ENCODE measurements around the gene ELOB.

The ELOB gene

DNA sequence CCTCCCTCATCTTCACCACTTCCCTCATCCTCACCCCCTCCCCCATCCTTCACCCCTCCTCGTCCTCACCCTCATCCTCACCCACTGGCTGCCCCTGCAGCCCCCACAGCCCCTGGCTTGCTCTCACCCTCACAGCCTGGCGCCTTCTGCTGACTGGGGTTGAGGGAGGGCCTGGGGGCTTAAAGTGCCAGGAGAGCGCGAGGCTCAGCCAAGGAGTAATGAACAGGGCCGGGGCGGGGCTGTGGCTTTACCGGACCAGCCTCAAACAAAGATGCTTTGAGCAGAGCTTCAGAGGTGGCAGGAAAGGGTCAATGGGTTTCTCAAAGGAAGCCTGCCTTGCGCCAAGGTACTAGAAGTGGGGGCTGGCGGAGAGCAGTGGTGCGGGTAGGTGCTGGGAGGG is 10.3 kb upstream of the ELOB start, which contains the start of gene PRSS33:
PRSS33 (minus strand) TSS at position 155 of the 400 bp plus-strand sequence. CDS start 1,013 bp downstream, outside the sequence.
- FAIRE-seq, result no peak
- DNase-seq (ENCODE audit: insufficient read length), result no peak
- TF ChIP-seq POLR2AphosphoS5 (IDR thresholded peaks at IDR 0.05; ENCODE audit: low read depth, low read length), result no peak
- no peak for TF ChIP-seq POLR2A (IDR thresholded peaks at IDR 0.05; ENCODE audit: low read depth, low read length)
- TF ChIP-seq TAF1 (IDR thresholded peaks at IDR 0.05; ENCODE audit: borderline replicate concordance, low read depth, low read length), result no peak

DNA sequence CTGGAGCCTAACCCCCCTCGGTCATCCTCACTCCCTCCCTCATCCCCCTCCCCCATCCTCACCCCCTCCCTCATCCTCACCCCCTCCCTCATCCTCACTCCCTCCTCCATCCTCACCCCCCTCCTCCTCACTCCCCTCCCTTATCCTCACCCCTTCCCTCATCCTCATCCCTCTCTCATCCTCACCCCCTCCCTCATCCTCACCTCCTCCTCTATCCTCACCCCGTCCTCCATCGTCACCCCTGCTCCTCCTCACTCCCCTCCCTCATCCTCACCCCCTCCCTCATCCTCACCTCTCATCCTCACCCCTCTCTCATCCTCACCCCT is 9.7 kb upstream of the ELOB start:
- DNase-seq (ENCODE audit: insufficient read length) (no peak), FAIRE-seq (no peak)
- TF ChIP-seq POLR2AphosphoS5 (IDR thresholded peaks at IDR 0.05; ENCODE audit: low read depth, low read length) (no peak), TAF1 (IDR thresholded peaks at IDR 0.05; ENCODE audit: borderline replicate concordance, low read depth, low read length) (no peak), POLR2A (IDR thresholded peaks at IDR 0.05; ENCODE audit: low read depth, low read length) (no peak)

DNA sequence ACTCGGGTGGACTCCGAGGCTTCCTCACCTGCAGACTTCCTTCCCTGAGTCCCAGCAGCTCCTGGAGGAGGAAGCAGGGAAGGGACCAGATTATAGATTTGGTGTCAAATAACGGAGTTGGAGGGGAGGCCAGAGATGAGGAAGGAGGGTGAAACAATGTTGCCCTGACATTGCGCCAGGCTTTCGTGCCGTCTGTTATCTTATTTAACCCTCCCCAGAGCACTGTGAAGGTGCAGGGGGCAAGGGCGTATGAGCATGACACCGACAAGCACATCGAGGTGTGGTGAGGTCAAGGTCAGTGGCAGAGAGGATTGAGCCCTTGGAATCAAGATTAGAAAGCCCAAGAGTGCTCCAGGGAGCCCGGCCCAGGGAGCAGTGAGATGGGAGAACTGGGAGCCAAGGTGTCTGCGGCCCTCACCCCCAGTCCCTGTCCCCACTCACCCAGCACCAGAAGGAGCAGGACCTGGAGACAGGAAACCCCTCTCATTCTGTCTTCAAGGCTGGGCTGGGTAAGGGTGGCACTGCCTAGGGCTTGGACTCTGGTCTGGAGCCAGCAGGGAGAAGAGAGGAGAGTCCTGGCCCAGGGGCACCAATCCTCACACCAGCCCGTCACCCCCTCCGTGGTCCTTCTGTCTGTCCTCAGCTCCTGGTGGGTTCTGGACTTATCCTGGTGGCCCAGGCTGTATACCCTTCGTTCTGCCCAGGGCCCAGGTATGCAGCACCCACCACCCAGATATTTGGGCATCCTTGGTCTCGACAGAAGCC is 9.2 kb upstream of the ELOB start:
- TF ChIP-seq POLR2AphosphoS5 (IDR thresholded peaks at IDR 0.05; ENCODE audit: low read depth, low read length) (no peak), TAF1 (IDR thresholded peaks at IDR 0.05; ENCODE audit: borderline replicate concordance, low read depth, low read length) (no peak), POLR2A (IDR thresholded peaks at IDR 0.05; ENCODE audit: low read depth, low read length) (no peak)
- no peak for FAIRE-seq
- DNase-seq (ENCODE audit: insufficient read length), result no peak

DNA sequence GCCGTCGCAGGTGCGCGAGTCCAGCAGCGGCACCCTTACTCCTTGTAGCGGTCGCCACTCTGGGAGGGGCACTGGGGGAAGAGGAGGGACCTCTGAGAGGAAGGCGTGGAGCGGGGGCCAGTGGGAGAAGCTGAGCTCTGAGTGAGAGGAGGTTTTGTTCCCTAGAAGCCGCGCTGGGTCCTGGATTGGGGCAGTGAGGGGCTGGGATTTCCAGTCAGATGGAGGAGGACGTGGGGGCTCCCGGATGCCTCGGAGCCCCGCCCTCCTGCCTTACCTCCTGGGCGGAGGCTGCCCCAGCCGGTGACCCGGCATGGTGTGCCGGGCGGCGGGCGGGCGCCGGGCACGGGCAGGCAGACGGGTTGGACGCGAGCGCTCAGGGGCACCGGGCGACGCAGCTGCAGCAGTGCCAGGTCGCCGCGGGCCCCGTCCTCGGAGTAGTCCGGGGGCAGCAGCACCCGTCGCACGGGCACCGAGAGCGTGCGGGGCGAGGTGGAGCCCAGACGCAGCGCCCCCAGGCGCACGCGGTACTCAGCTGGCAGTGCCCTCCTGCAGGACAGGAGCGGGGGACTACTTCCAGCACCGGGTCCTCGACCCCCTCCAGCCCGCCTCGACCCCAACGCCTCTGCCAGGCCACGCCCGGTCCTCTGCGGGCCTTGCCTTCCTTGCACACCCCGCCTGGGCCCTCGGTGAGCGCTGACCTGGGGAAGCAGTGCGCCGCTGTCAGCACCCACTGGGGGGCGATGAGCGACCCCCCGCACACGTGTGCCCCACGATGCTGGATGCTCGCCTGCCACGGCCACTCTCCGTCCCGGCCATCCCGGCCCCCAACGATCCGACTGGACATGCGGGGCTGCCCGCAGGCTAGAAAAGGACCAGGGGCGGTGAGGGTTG is 8.3 kb upstream of the ELOB start:
- TF ChIP-seq POLR2AphosphoS5 (IDR thresholded peaks at IDR 0.05; ENCODE audit: low read depth, low read length) (no peak), TAF1 (IDR thresholded peaks at IDR 0.05; ENCODE audit: borderline replicate concordance, low read depth, low read length) (no peak), POLR2A (IDR thresholded peaks at IDR 0.05; ENCODE audit: low read depth, low read length) (no peak)
- DNase-seq (ENCODE audit: insufficient read length) (no peak), FAIRE-seq (no peak)

DNA sequence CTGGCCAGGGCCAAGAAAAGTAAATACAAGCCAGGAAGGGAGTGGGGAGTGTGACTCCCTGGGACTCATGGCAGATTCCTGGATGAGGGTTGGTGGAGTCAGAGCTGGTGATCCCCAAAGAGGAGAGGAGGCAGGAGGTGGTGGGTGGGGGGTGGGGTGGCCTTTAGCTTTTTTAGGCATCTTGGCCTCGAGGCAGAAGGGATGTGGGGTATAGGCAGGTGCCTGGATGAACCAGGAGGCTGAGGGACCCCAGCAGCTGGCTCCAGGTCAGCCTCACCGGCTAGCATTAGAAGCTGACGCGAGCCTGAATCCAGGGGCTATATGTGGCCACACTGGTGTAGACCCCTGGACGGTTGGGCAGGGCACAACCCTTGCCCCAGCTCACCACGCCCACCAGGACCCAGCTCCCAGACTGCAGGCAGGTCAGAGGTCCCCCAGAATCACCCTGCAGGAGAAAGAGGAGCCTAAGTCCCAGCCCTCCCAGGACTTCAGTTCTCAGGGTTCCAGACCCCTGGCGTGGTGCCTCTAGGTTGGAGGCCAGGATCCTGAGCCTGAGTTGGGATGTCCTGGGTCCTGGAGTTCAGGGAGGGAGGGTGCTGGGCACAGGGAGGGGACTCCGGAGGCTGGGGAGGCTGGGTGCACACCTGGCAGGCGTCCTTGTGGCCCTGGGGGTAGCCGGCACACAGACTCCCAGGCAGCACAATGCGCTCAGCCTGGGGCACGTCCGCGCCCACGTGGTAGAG is 7.4 kb upstream of the ELOB start:
- no peak for FAIRE-seq
- DNase-seq (ENCODE audit: insufficient read length), result no peak
- TF ChIP-seq POLR2A (IDR thresholded peaks at IDR 0.05; ENCODE audit: low read depth, low read length), result no peak
- TF ChIP-seq TAF1 (IDR thresholded peaks at IDR 0.05; ENCODE audit: borderline replicate concordance, low read depth, low read length), result no peak

DNA sequence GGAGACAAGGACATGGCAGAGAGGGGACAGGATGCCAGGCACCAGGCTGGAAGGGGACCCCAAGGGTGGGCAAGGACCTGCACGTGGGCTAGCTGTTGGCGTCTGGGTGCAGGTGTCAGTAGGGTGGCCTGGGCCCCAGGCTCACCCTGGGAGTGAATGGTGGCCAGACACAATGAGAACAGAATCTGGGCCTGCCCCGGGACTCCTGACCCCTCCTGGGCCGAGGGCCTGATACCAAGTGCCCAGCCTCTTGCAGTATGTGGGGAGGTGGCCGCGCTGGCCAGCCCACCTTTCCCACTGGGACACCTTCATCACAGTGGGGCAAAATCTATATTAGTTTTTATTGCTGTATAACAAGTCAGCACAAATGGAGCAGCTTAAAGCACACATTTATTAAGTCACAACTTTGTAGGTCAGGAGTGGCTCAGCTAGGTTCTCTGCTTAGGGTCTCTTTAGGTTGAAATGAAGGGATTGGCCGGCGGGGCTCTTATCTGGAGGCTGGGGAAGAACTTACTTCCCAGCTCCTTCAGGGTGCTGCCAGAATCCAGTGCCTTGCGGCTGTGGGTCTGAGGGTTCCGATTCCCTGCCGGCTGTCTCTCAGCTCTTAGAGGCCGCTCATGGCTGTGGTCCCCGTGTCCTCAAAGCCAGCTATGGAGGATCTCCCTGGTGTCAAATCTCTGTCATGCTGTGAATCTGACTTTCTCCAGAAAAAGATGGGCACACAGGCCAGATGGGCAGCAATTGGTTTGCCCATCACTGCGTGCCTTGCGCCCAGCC is 6.7 kb upstream of the ELOB start:
- TF ChIP-seq POLR2A (IDR thresholded peaks at IDR 0.05; ENCODE audit: low read depth, low read length), result no peak
- TF ChIP-seq TAF1 (IDR thresholded peaks at IDR 0.05; ENCODE audit: borderline replicate concordance, low read depth, low read length), result no peak
- TF ChIP-seq POLR2AphosphoS5 (IDR thresholded peaks at IDR 0.05; ENCODE audit: low read depth, low read length), result no peak
- FAIRE-seq (no peak), DNase-seq (ENCODE audit: insufficient read length) (no peak)

DNA sequence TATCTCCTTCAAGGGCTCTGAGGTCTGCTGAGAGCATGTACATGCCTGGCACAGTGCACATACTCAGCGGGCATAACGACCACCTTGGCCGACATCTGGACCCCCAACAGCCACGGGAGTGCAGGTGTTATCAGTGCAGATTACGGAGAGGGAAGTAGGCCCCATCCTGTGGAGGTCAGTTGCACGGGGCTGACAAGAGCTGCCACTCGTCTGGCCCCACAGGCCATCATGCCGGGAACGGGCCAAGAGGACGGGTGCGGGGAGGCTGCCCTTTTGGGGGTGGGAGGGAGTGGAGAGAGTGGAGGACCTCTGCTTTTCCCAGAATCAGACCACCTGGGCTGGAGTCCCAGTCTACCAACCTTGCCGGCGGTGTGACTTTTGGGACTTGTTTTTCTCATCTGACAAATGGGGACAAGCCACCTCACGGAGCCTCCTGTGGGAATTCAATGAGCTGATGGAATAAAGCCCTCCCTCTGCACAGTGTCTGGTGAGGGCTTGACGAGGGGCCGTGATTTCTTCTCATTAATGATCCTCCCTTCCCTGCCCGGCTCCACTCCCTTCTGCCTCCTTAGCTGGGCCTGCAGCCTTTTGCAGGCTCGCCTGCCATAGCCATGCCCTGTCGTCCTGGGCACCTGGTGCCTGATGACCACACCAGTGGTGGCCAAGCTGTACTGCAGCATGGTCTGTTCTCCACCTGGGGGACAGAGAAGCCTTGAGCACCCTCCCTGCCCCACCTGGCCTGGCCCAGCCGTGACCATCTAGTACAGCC is 5.7 kb upstream of the ELOB start:
- no peak for TF ChIP-seq POLR2AphosphoS5 (IDR thresholded peaks at IDR 0.05; ENCODE audit: low read depth, low read length)
- DNase-seq (ENCODE audit: insufficient read length), result no peak
- no peak for FAIRE-seq

DNA sequence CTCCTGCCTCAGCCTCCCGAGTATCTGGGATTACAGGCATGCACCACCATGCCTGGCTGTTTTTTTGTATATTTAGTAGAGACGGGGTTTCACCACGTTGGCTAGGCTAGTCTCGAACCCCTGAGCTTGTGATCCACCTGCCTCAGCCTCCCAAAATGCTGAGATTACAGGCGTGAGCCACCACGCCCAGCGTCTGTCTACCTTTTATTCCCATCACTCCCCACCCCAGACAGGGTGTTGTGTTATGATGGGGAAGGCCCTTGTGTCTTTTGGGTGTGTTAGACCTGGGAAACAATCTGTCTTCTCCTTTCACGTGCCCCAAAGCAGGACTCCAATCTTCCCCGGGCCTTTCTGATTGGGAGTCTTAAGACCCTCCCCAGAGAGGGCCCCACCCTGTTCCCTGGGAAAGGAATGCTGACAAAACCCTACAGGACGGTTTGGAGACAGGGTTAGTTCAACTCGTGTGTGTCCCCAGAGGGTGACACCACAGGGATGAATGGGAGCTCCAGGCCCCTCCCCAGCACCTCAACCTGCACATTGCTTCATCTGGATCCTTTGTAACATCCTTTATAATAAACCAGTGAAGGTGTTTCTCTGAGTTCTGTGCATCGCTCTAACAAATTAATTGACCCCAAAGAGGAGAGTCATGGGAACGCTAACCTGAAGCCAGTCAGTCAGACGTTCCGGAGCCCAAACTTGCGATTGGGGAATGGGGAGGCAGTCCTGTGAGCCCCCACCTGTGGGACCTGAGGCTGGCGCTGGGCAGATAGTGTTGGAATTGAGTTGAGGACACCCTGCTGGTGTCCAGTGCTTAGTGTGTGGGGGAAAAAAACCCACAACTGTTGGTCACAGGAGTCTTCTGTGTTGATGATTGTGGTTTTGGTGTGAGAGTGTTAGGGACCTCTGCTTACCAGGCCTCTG is 3.2 kb upstream of the ELOB start:
- FAIRE-seq (no peak), DNase-seq (ENCODE audit: insufficient read length) (no peak)
- TF ChIP-seq POLR2AphosphoS5 (IDR thresholded peaks at IDR 0.05; ENCODE audit: low read depth, low read length) (no peak), POLR2A (IDR thresholded peaks at IDR 0.05; ENCODE audit: low read depth, low read length) (no peak), TAF1 (IDR thresholded peaks at IDR 0.05; ENCODE audit: borderline replicate concordance, low read depth, low read length) (no peak)

DNA sequence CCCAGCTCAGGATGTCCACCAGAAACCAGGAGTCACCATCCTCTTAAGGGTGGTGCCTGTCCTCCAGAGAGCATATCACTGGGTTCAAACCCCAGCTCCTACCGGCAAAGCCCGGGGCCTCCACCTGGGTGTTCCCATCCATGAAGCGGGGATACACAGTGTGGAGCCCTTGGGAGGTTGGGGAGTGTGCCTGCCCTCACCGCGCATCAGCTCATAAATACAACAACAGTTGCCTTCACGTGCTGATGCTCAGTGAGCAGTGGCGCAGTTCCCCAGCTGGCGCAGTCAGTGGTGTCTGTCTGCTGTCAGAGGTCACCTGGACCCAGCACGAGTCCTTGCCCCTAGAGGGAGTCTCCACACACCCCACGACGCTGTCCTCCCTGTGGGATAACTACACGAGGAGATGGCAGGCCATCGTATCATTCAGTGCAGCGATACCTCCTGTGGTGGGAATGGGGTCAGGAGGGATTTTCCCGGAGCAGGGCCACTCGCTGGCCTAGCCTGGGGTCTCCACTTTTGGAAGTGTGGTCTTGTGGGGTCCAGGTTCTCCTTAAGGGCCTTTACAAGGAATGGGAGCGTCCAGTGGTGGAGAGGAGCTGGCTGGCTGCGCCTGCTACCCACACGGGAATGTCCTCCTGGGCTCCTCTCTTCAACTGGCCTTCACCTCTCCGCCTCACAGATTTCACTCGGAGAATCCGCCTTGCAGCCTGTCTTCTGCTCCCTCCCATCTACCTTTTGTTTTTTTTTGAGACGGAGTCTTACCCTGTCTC is 2.3 kb upstream of the ELOB start:
- TF ChIP-seq TAF1 (IDR thresholded peaks at IDR 0.05; ENCODE audit: borderline replicate concordance, low read depth, low read length), result no peak
- no peak for DNase-seq (ENCODE audit: insufficient read length)
- FAIRE-seq, result no peak
